ENCODE data around the gene TGFBR3.
A peak's percentile ranks its signal among the peaks of the same experiment; 100 is the strongest.

TGFBR3 gene

GRCh38 chr1:91891969-91892368, 6.0 kb upstream of the TGFBR3 start:
- H3K27ac ChIP-seq, result no peak overlapping the region
- no peaks in the 10 kb centered on the region for H3K36me3 ChIP-seq
- H3K9me3 ChIP-seq, result no peaks in the 10 kb centered on the region
- H3K4me3 ChIP-seq (ENCODE audit: low read depth in 1 of 2, low read length in 1 of 2), result no peak overlapping the region
- peaks cover 90% of the 10 kb centered on the region for H3K27me3 ChIP-seq
- no peaks in the 10 kb centered on the region for H3K4me1 ChIP-seq (ENCODE audit: control insufficient read depth in 1 of 2, insufficient read depth in 1 of 2, low read depth in 1 of 2, low read length in 1 of 2)
- TF ChIP-seq CTCF (IDR thresholded peaks at IDR 0.05), result no peak

- TF ChIP-seq CTCF (IDR thresholded peaks at IDR 0.05), result no peak
- H3K4me3 ChIP-seq (ENCODE audit: low read depth in 1 of 2, low read length in 1 of 2), result no peak overlapping the region
- peaks cover under 1 to 3% of the 10 kb centered on the region in 2 experiments for H3K4me1 ChIP-seq (ENCODE audit: control insufficient read depth in 1 of 2, insufficient read depth in 1 of 2, low read depth in 1 of 2, low read length in 1 of 2)
- H3K27ac ChIP-seq, result no peak overlapping the region
- H3K36me3 ChIP-seq, result no peaks in the 10 kb centered on the region
- H3K27me3 ChIP-seq, result peaks cover 90% of the 10 kb centered on the region
- H3K9me3 ChIP-seq, result no peaks in the 10 kb centered on the region
These were observed 5.5 kb upstream of the TGFBR3 start for GRCh38 chr1:91891454-91891853.

- no peak for TF ChIP-seq CTCF (IDR thresholded peaks at IDR 0.05)
- Histone ChIP-seq H3K9me3 (no peaks in the 10 kb centered on the region), H3K4me1 (ENCODE audit: control insufficient read depth in 1 of 2, insufficient read depth in 1 of 2, low read depth in 1 of 2, low read length in 1 of 2) (peaks cover 16 to 19% of the 10 kb centered on the region in 2 experiments), H3K4me3 (ENCODE audit: low read depth in 1 of 2, low read length in 1 of 2) (no peak overlapping the region), H3K36me3 (no peaks in the 10 kb centered on the region), H3K27me3 (peaks cover 95% of the 10 kb centered on the region), H3K27ac (no peak overlapping the region)
These were observed 3.9 kb upstream of the TGFBR3 start for GRCh38 chr1:91889717-91890459.

- Histone ChIP-seq H3K27me3 (peaks cover 92% of the 10 kb centered on the region), H3K4me1 (ENCODE audit: control insufficient read depth in 1 of 2, insufficient read depth in 1 of 2, low read depth in 1 of 2, low read length in 1 of 2) (peaks cover 17 to 22% of the 10 kb centered on the region in 2 experiments), H3K27ac (no peak overlapping the region), H3K9me3 (no peaks in the 10 kb centered on the region), H3K36me3 (no peaks in the 10 kb centered on the region), H3K4me3 (ENCODE audit: low read depth in 1 of 2, low read length in 1 of 2) (peak overlapping the region; percentile 43 to 62)
- TF ChIP-seq CTCF (IDR thresholded peaks at IDR 0.05), result no peak
These were observed 687 bp downstream of the TGFBR3 start for GRCh38 chr1:91885213-91885715.

GRCh38 chr1:91884459-91885212, 1.3 kb downstream of the TGFBR3 start:
- peaks cover 17 to 22% of the 10 kb centered on the region in 2 experiments for H3K4me1 ChIP-seq (ENCODE audit: control insufficient read depth in 1 of 2, insufficient read depth in 1 of 2, low read depth in 1 of 2, low read length in 1 of 2)
- no peaks in the 10 kb centered on the region for H3K36me3 ChIP-seq
- no peak overlapping the region for H3K27ac ChIP-seq
- peak overlapping the region in 1 of 2 experiments; percentile 62 for H3K4me3 ChIP-seq (ENCODE audit: low read depth in 1 of 2, low read length in 1 of 2)
- H3K27me3 ChIP-seq, result peaks cover 86% of the 10 kb centered on the region
- H3K9me3 ChIP-seq, result no peaks in the 10 kb centered on the region
- no peak for TF ChIP-seq CTCF (IDR thresholded peaks at IDR 0.05)
